Measurements from ENCODE around the gene PELO.
A peak's percentile ranks its signal among the peaks of the same experiment; 100 is the strongest.

PELO gene

GRCh38 chr5:52796031-52796430 is 8.3 kb downstream of the PELO start:
- no peak overlapping the region for H3K9ac ChIP-seq
- H3K36me3 ChIP-seq (ENCODE audit: insufficient read depth) = no peaks in the 10 kb centered on the region
- no peak for TF ChIP-seq CTCF (conservative IDR thresholded peaks at IDR 0.05; ENCODE audit: low read depth, low read length)
- no peaks in the 10 kb centered on the region for H4K20me1 ChIP-seq (ENCODE audit: insufficient read depth)
- no peak overlapping the region for H3K27ac ChIP-seq
- H3K27me3 ChIP-seq (ENCODE audit: insufficient read depth, low read depth) = no peaks in the 10 kb centered on the region
- H3K4me3 ChIP-seq (IDR thresholded peaks at IDR 0.05; ENCODE audit: insufficient read depth, low read depth, low read length) = no peak overlapping the region
- H3K4me1 ChIP-seq (ENCODE audit: low read depth, poor library complexity, severe bottlenecking) = peaks cover 6% of the 10 kb centered on the region
- no peak overlapping the region for H3K4me2 ChIP-seq
- peaks cover 9% of the 10 kb centered on the region for H3K79me2 ChIP-seq (ENCODE audit: insufficient read depth, low read depth)
- H2AFZ ChIP-seq (ENCODE audit: low read depth) = no peak overlapping the region

- H3K4me3 ChIP-seq (IDR thresholded peaks at IDR 0.05; ENCODE audit: insufficient read depth, low read depth, low read length) = no peak overlapping the region
- H3K9ac ChIP-seq = no peak overlapping the region
- peaks cover under 1% of the 10 kb centered on the region; the same call in 1 of the 2 replicates for H3K36me3 ChIP-seq (ENCODE audit: insufficient read depth)
- H3K27me3 ChIP-seq (ENCODE audit: insufficient read depth, low read depth) = no peaks in the 10 kb centered on the region
- H3K4me2 ChIP-seq = no peak overlapping the region
- peaks cover under 1% of the 10 kb centered on the region for H4K20me1 ChIP-seq (ENCODE audit: insufficient read depth)
- H3K27ac ChIP-seq = no peak overlapping the region
- TF ChIP-seq CTCF (conservative IDR thresholded peaks at IDR 0.05; ENCODE audit: low read depth, low read length) = no peak
- no peak overlapping the region for H2AFZ ChIP-seq (ENCODE audit: low read depth)
- peaks cover 6% of the 10 kb centered on the region for H3K4me1 ChIP-seq (ENCODE audit: low read depth, poor library complexity, severe bottlenecking)
- peaks cover 15% of the 10 kb centered on the region for H3K79me2 ChIP-seq (ENCODE audit: insufficient read depth, low read depth)
These were observed 8.9 kb downstream of the PELO start for GRCh38 chr5:52796516-52797103.

- Histone ChIP-seq H4K20me1 (ENCODE audit: insufficient read depth) (peaks cover 21% of the 10 kb centered on the region), H2AFZ (ENCODE audit: low read depth) (peak overlapping the region; percentile 96), H3K4me3 (IDR thresholded peaks at IDR 0.05; ENCODE audit: insufficient read depth, low read depth, low read length) (no peak overlapping the region), H3K79me2 (ENCODE audit: insufficient read depth, low read depth) (peaks cover 38% of the 10 kb centered on the region), H3K27me3 (ENCODE audit: insufficient read depth, low read depth) (no peaks in the 10 kb centered on the region), H3K27ac (no peak overlapping the region), H3K4me1 (ENCODE audit: low read depth, poor library complexity, severe bottlenecking) (peaks cover 25% of the 10 kb centered on the region), H3K9ac (peak overlapping the region; percentile 96; the same call in 1 of the 2 replicates), H3K4me2 (peak overlapping the region; percentile 81), H3K36me3 (ENCODE audit: insufficient read depth) (peaks cover 14% of the 10 kb centered on the region)
- TF ChIP-seq CTCF (conservative IDR thresholded peaks at IDR 0.05; ENCODE audit: low read depth, low read length) = no peak
These were observed 11.2 kb downstream of the PELO start for GRCh38 chr5:52798938-52799337.

- peak overlapping the region; percentile 81 for H3K4me2 ChIP-seq
- H2AFZ ChIP-seq (ENCODE audit: low read depth) = peak overlapping the region; percentile 96
- H3K27ac ChIP-seq = peak overlapping the region; percentile 95; the same call in 1 of the 2 replicates
- peaks cover 21% of the 10 kb centered on the region for H4K20me1 ChIP-seq (ENCODE audit: insufficient read depth)
- no peaks in the 10 kb centered on the region for H3K27me3 ChIP-seq (ENCODE audit: insufficient read depth, low read depth)
- peaks cover 31% of the 10 kb centered on the region for H3K4me1 ChIP-seq (ENCODE audit: low read depth, poor library complexity, severe bottlenecking)
- peaks cover 44% of the 10 kb centered on the region for H3K79me2 ChIP-seq (ENCODE audit: insufficient read depth, low read depth)
- peak overlapping the region; percentile 96; the same call in 1 of the 2 replicates for H3K9ac ChIP-seq
- no peak for TF ChIP-seq CTCF (conservative IDR thresholded peaks at IDR 0.05; ENCODE audit: low read depth, low read length)
- H3K4me3 ChIP-seq (IDR thresholded peaks at IDR 0.05; ENCODE audit: insufficient read depth, low read depth, low read length) = no peak overlapping the region
- peaks cover 14% of the 10 kb centered on the region for H3K36me3 ChIP-seq (ENCODE audit: insufficient read depth)
These were observed 11.8 kb downstream of the PELO start for GRCh38 chr5:52799358-52799982.

All from KMS-11 (cell line).